Astrocyte of the spinal cord (primary cell): ENCODE data around the gene GNAS.

ENCODE experiments used
- DNase-seq: peaks from one replicate; pipeline ENCODE4 v3.0.0; 2011; ENCODE audit warnings: low read depth, low spot score
- H3K4me3 ChIP-seq: 2 replicates; pipeline ENCODE4 v1.5.1; 2011; ENCODE audit warnings: low read depth, mild to moderate bottlenecking, low read length, moderate library complexity
- CTCF ChIP-seq: IDR thresholded peaks from 2 replicates; pipeline ENCODE4 v1.5.1; 2012; ENCODE audit warnings: low read depth, mild to moderate bottlenecking, low read length, inconsistent platforms
- in situ Hi-C: cut with HindIII; loops from 2 replicates; pipeline ENCODE4 v1.10.0; 2017; ENCODE audit warnings: low sequenced_read_pairs

GNAS gene

GRCh38 chr20:58850693-58851174 is 1.8 kb upstream of the GNAS start, which contains the start of gene GNAS-AS1:
Gene GNAS-AS1, minus strand, starts transcription at chr20:58850902.
- TF ChIP-seq CTCF: no peak
- peak; percentile 89 for DNase-seq
- peak within 1 kb of the TSS; percentile 77 for H3K4me3 ChIP-seq
- in situ Hi-C loops: no loop called here

- DNase-seq: no peak
- in situ Hi-C loops: no loop called here
- H3K4me3 ChIP-seq: peak overlapping the region; percentile 77
- TF ChIP-seq CTCF: no peak
Observed at GRCh38 chr20:58851221-58851968, 1.1 kb upstream of the GNAS start.

- no peak for TF ChIP-seq CTCF
- in situ Hi-C loops: no loop called here
- peak overlapping the region; percentile 77 for H3K4me3 ChIP-seq
- no peak for DNase-seq
Observed at GRCh38 chr20:58851969-58852458, 502 bp upstream of the GNAS start.

GRCh38 chr20:58853466-58853865 is 950 bp downstream of the GNAS start:
- no peak for TF ChIP-seq CTCF
- in situ Hi-C loops: no loop called here
- no peak for DNase-seq
- H3K4me3 ChIP-seq: no peak overlapping the region

- no peak overlapping the region for H3K4me3 ChIP-seq
- DNase-seq: no peak
- in situ Hi-C loops: no loop called here
- no peak for TF ChIP-seq CTCF
Observed at GRCh38 chr20:58853976-58854637, 1.6 kb downstream of the GNAS start.

GRCh38 chr20:58854638-58855471 is 2.3 kb downstream of the GNAS start:
- TF ChIP-seq CTCF: no peak
- H3K4me3 ChIP-seq: no peak overlapping the region
- in situ Hi-C loops: no loop called here
- DNase-seq: no peak
